ENCODE results near the gene FAM120C. TPM values are rescaled to one million over a fixed set of nuclear protein-coding genes. Genes with fewer than 3 reads are reported as not detected.
A peak's percentile ranks its signal among the peaks of the same experiment; 100 is the strongest.

The FAM120C gene
- total RNA-seq, 1 experiment from 2014 or later: 6.1 TPM

- CTCF ChIA-PET: no interaction called here
- POLR2A ChIA-PET: interaction anchor here (0.7 kb wide), 3 partner anchors 14 to 1208 kb away, joined by 3 to 4 read pairs (median 4); no protein-coding TSS in a partner anchor
- no peak overlapping the region for H2AFZ ChIP-seq (ENCODE audit: low read depth, low read length, poor library complexity, severe bottlenecking)
- peak overlapping the region; percentile 89 for H3K9ac ChIP-seq (ENCODE audit: low read length)
- peaks cover 4 to 27% of the 10 kb centered on the region in 2 experiments; a peak in 3 of 4 replicates for H3K4me1 ChIP-seq (ENCODE audit: control insufficient read depth in 1 of 2, insufficient read depth in 2 of 2, low read length in 2 of 2)
- BruUV-seq (replicated peaks): no TSS peak
- H4K20me1 ChIP-seq (ENCODE audit: insufficient read depth): no peaks in the 10 kb centered on the region
- H3K27me3 ChIP-seq (ENCODE audit: insufficient read depth, low read length): no peaks in the 10 kb centered on the region
- no peaks in the 10 kb centered on the region for H3K9me3 ChIP-seq (ENCODE audit: control insufficient read depth in 1 of 2, insufficient read depth in 1 of 2, low read depth in 1 of 2, low read length in 2 of 2)
- H3K4me2 ChIP-seq (ENCODE audit: low read length): peak overlapping the region; percentile 86
- DNase-seq (ENCODE audit: low read depth, low spot score) (peak; percentile 27), ATAC-seq (peak; percentile 80)
- peak overlapping the region; percentile 60 to 70 for H3K4me3 ChIP-seq (replicated peaks in 1 of 2; ENCODE audit: low read depth in 1 of 2, low read length in 2 of 2)
- intact Hi-C loops (cut with micrococcal nuclease): loop anchor here (5.0 to 10.0 kb wide), 2 partner anchors 140 to 262 kb away; partner anchors contain the start of genes PHF8 and TSR2
- no peak for TF ChIP-seq CTCF (IDR thresholded peaks at IDR 0.05 in 2 of 3, conservative IDR thresholded peaks at IDR 0.05 in 1 of 3; ENCODE audit: borderline replicate concordance in 1 of 3, insufficient read depth in 1 of 3, low read depth in 2 of 3, low read length in 2 of 3)
- TF ChIP-seq SRF (IDR thresholded peaks at IDR 0.05; ENCODE audit: low read depth): no peak
- TF ChIP-seq POLR2A (IDR thresholded peaks at IDR 0.05; ENCODE audit: borderline replicate concordance, extremely low read depth, insufficient read depth, insufficient read length): peak; percentile 50
- peak; percentile 52 for TF ChIP-seq SIN3A (IDR thresholded peaks at IDR 0.05; ENCODE audit: low read depth)
- no peak for TF ChIP-seq EZH2phosphoT487 (IDR thresholded peaks at IDR 0.05; ENCODE audit: borderline replicate concordance)
- no peak for TF ChIP-seq CEBPB (IDR thresholded peaks at IDR 0.05; ENCODE audit: low read depth)
- no peak for TF ChIP-seq ATF3 (IDR thresholded peaks at IDR 0.05)
- peak; percentile 86 for TF ChIP-seq MAX (IDR thresholded peaks at IDR 0.05)
- TF ChIP-seq POLR2AphosphoS5 (IDR thresholded peaks at IDR 0.05; ENCODE audit: low read depth, low read length): peak; percentile 87
- peak; percentile 77 for TF ChIP-seq ZFX (IDR thresholded peaks at IDR 0.05)
- no peak for TF ChIP-seq EGR1 (IDR thresholded peaks at IDR 0.05; ENCODE audit: low read depth)
- no peak for TF ChIP-seq REST (IDR thresholded peaks at IDR 0.05; ENCODE audit: low read depth)
- H3K36me3 ChIP-seq (ENCODE audit: control insufficient read depth in 1 of 2, insufficient read depth in 2 of 2, low read length in 2 of 2): no peaks in the 10 kb centered on the region
- peak overlapping the region; percentile 94 for H3K27ac ChIP-seq (ENCODE audit: low read depth, low read length)
- H3K9me2 ChIP-seq (ENCODE audit: insufficient read depth): no peaks in the 10 kb centered on the region
- H3K79me2 ChIP-seq (ENCODE audit: insufficient read depth, low read length): peaks cover 53% of the 10 kb centered on the region
- RAD21 ChIA-PET (ENCODE audit: low non-redundant PET in 1 of 2, low total read pairs in 2 of 2, uncharacterized antibody in 2 of 2, unreplicated experiment in 2 of 2): no interaction called here
These were observed 725 bp downstream of the FAM120C start for GRCh38 chrX:54182194-54182863.
